ENCODE measurements around the gene PRKCI.
"Not testable (repeated sequence)": the region's sequence is repeated elsewhere in the genome, so short reads cannot be mapped to it uniquely, and the experiment has no call there.

The PRKCI gene

DNA sequence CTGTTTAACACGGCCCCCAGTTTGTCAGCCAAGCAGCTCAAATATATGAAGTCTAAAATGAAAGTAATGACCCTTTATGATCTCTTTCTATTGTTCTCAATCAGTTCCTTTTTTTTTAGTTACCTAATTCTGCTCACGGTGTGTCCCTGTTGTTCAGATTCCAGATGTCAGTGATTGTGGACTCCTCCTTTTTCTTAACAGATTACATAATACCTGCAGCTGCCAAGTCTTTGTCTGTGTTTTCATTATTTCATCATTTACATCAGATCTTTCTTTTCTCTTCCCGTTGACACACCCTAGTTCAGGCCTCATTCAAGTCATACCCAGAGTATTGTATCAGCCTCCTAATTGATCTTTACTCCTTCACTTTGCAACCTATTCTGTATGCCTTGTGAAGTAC is 79.2 kb downstream of the PRKCI start:
- peak; percentile 79 for DNase-seq

DNA sequence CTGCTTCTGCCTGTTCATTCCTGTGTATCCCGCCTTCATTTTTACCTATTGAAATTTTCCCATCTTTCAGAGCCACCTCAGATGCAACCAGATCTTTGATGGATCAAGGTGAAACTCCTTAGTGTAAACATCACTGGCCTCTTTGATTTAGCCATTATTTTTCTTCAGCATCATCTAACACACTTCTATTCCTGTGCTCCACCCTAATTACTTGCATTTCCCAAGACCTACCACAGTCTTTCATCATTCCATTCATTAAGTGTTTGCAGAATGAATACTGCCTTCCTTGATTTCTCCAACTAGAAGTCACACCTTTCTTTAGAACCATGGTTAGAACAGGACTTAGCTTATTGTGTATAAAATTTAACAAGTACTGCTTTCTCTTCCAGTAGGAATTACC is 79.8 kb downstream of the PRKCI start:
- DNase-seq, result no peak

DNA sequence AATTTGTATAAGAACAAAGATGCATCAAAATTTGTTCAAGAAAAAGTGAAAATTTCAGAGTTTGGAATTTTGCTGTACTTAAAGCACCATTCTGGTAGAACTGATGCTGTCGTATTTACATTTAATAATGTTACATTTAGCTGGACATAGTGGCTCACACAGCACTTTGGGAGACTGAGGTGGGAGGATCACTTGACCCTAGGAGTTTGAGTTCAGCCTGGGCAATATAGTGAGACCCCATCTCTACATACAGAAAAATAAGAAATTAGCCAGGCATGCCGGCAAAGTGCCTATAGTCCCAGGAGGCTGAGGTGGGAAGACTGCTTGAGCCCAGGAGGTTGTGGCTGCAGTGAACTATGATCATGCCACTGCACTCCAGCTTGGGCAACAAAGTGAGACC is 83.8 kb downstream of the PRKCI start:
- DNase-seq, result no peak

DNA sequence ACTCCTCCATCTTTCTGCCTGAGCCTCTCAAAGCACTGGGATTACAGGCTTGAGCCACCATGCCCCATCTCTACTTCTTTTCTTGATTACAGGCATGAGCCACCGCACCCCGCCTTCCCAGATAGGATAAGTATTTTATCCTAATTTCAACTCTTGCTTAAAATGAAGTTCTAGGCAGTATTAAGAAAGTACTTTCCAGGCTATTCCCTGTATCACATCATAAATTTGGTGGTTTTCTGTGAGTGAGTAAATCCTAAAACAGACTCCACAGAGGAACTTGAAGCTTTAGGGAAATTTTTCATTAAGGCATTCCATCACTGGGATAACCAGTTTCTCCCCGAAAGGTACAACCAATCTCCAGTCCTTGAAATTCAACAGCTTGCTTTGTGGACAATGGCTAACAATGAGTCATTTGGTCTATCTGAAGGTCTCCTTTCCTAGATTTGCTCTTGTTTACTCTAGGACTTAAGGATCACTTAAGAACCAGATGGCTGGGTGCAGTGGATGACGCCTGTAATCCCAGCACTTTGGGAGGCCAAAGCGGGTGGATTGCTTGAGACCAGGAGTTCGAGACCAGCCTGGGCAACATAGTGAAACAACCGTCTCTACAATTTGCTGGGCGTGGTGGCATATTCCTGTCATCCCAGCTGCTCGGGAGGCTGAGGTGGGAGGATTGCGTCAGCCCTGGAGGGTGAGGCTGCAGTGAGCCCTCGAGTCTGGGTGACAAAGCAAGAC is 85.6 kb downstream of the PRKCI start:
- no peak for DNase-seq

DNA sequence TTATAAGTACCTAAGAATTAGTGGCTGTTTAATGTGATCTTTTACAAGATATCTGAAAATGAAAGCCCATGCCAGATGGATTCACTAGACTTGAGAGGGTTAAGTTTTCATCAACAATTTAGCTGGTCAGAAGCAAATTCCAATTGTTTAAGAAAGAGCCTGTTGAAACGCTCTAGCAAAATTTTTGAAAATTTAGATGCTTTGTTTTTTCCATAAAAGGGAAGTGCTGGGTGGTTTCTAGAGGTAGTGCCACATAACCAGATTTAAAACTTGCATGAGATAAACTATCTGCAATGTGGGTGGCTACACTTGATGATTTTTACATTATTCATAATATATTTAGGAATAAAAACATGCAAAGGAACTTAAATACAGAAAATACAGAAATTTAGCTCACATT is 86.8 kb downstream of the PRKCI start:
- no peak for DNase-seq

- DNase-seq, result no peak
These were observed 95.7 kb downstream of the PRKCI start for GRCh38 chr3:170317954-170318353.

DNA sequence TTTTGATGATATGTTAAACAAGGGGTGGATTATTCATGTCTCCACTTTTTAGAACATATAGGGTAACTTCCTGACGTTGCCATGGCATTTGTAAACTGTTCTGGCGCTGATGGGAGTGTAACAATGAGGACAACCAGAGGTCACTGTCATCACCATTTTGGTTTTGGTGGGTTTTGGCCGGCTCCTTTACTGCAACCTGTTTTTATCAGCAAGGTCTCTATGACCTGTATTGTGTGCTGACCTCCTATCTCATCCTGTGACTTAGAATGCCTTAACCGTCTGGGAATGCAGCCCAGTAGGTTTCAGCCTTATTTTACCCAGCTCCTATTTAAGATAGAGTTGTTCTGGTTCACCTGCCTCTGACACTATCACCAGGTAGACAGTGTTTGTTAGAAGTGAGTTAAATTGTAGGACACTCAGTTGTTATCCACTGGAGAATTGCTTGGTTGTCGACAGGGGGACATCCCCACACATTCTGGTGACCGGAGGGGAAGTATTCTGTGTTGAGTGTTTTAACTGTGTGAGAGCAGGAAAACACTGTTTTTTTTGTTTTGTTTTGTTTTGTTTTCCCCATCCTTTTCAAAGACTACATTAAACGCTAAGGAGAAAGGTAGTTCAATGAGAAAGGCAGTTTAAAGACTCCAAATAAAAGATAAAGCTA is 98.4 kb downstream of the PRKCI start:
- no peak for DNase-seq

- peak; percentile 70 for DNase-seq
These were observed 99.3 kb downstream of the PRKCI start for GRCh38 chr3:170321321-170322034.

GRCh38 chr3:170322566-170323269 is 100.5 kb downstream of the PRKCI start:
- DNase-seq, result no peak

- no peak for DNase-seq
These were observed 101.1 kb downstream of the PRKCI start for GRCh38 chr3:170323331-170323730.

- no peak for DNase-seq
These were observed 102.7 kb downstream of the PRKCI start for GRCh38 chr3:170324962-170325361.

GRCh38 chr3:170327040-170327808 is 105.0 kb downstream of the PRKCI start:
- DNase-seq, result no peak

DNA sequence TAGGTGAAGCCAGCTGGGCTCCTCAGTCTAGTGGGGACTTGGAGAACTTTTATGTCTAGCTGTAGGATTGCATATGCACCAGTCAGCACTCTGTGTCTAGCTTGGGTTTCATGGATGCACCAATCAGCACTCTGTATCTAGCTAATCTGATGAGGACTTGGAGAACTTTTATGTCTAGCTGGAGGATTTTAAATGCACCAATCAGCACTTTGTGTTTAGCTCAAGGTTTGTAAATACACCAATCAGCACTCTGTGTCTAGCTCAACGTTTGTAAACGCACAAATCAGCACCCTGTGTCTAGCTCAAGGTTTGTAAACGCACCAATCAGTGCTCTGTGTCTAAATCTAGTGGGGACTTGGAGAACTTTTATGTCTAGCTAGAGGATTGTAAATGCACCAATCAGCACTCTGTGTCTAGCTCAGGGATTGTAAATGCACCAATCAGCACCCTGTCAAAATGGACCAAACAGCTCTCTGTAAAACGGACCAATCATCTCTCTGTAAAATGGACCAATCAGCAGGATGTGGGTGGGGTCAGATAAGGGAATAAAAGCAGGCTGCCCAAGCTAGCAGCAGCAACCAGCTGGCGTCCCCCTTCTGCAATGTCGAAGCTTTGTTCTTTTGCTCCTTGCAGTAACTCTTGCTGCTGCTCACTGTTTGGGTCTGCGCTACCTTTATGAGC is 105.8 kb downstream of the PRKCI start:
- DNase-seq, result not testable (repeated sequence)

DNA sequence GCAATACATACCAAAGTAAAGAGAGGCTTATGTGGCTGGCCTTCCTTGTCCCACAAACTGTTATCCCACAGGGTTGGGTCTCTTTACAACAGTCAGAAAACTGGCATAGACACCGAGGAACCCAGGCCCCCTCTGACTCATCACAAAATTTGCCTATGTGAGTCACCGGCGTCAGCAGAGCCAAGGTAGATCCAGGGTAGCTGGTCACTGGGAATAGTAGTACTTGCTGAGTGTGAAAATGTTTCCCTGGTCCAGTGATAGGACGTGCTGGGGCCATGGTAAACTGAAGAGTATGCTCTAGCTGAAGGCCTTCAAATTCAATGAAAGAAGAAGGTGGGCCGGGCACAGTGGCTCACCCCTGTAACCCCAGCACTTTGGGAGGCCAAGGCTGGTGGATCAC is 108.1 kb downstream of the PRKCI start:
- DNase-seq, result no peak

DNA sequence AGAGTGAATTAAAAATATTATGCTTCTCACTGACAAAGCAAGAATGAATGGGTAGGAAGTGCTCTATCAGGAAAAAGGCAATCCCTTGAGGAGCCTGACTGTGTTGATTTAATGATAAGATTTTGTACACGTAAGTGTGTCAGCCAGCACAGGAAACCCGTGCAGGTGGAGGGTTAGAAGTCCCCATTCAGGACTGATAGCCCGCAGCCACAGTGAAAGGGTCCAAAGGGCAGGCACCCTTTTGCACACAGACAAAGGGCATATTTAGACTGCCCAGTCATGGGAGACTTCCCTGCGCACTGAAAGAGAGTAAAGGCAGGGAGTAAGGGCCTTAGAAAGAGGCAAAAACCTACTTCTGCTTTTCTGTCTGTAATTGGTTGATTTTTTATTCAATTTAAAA is 108.9 kb downstream of the PRKCI start:
- no peak for DNase-seq

GRCh38 chr3:170337420-170337819 is 115.2 kb downstream of the PRKCI start:
- no peak for DNase-seq

GRCh38 chr3:170338690-170339340 is 116.6 kb downstream of the PRKCI start:
- DNase-seq, result no peak

GRCh38 chr3:170342273-170342672 is 120.0 kb downstream of the PRKCI start:
- DNase-seq, result not testable (repeated sequence)

- not testable (repeated sequence) for DNase-seq
These were observed 121.6 kb downstream of the PRKCI start for GRCh38 chr3:170343859-170344258.

GRCh38 chr3:170344971-170345370 is 122.7 kb downstream of the PRKCI start:
- DNase-seq, result no peak
